Natural killer cell (primary cell): ENCODE results near the gene PCK1. TPM values are rescaled to one million over a fixed set of nuclear protein-coding genes. Genes with fewer than 3 reads are reported as not detected.

Experiments
- ATAC-seq, 3 donors: fragments of 150-1000 bp in 2 of 3; fragments of 200-7000 bp in 1 of 3; cut with Tn5 transposase; 1 replicate in 1 of 3; 2 replicates in 2 of 3; pipeline ENCODE4 v1.10.0; 2021; ENCODE audit warnings: mild to moderate bottlenecking in 2 of 3, moderate library complexity in 2 of 3
- DNase-seq, 2 donors: peaks; one replicate each; pipeline versions ENCODE4 v3.0.0 to v3.0.0-alpha.2; 2013 to 2021; ENCODE audit warnings: mixed read lengths in 1 of 2
- H3K27ac ChIP-seq: one replicate; pipeline ENCODE4 v1.5.1; 2013; ENCODE audit warnings: mild to moderate bottlenecking, low read length
- H3K27me3 ChIP-seq: one replicate; pipeline ENCODE4 v1.6.1; 2013; ENCODE audit warnings: low read length; ENCODE audit not compliant: control insufficient read depth, insufficient read depth
- H3K36me3 ChIP-seq: one replicate; pipeline ENCODE4 v1.6.1; 2013; ENCODE audit warnings: low read length; ENCODE audit not compliant: control insufficient read depth, insufficient read depth
- H3K4me1 ChIP-seq: one replicate; pipeline ENCODE4 v1.6.1; 2013; ENCODE audit warnings: low read length; ENCODE audit not compliant: control insufficient read depth, insufficient read depth
- H3K4me3 ChIP-seq: one replicate; pipeline ENCODE4 v1.5.1; 2013; ENCODE audit warnings: low read length
- H3K9me3 ChIP-seq: one replicate; pipeline ENCODE4 v1.6.1; 2013; ENCODE audit warnings: low read length; ENCODE audit not compliant: control insufficient read depth, insufficient read depth
- H3K27ac Mint-ChIP-seq, 2 donors: one replicate each; pipeline ENCODE4 v1.8.0; 2022; ENCODE audit warnings: mild to moderate bottlenecking in 2 of 2, mixed read lengths in 2 of 2, moderate library complexity in 1 of 2
- H3K27me3 Mint-ChIP-seq, 2 donors: one replicate each; pipeline ENCODE4 v1.8.0; 2022; ENCODE audit warnings: low read depth in 2 of 2, mixed read lengths in 2 of 2
- H3K36me3 Mint-ChIP-seq: one replicate; pipeline ENCODE4 v1.8.0; 2022; ENCODE audit warnings: mixed read lengths
- H3K4me1 Mint-ChIP-seq, 2 donors: one replicate each; pipeline ENCODE4 v1.8.0; 2022; ENCODE audit warnings: mixed read lengths in 2 of 2
- H3K4me3 Mint-ChIP-seq: one replicate; pipeline ENCODE4 v1.8.0; 2022; ENCODE audit warnings: mild to moderate bottlenecking, moderate library complexity, mixed read lengths
- H3K9me3 Mint-ChIP-seq, 2 donors: one replicate each; pipeline ENCODE4 v1.8.0; 2022; ENCODE audit warnings: mixed read lengths in 2 of 2
- CTCF ChIP-seq: fragments of 200-600 bp; IDR thresholded peaks from one replicate; pipeline ENCODE4 v1.8.0; 2022; ENCODE audit warnings: antibody characterized with exemption
- WGBS: methylation state at CpG from one replicate; pipeline ENCODE4 v1.1.7; 2013; ENCODE audit warnings: missing lambda C conversion rate; ENCODE audit not compliant: insufficient coverage; 5-methylcytosine and 5-hydroxymethylcytosine counted together
- intact Hi-C: fragments of 100-400 bp; cut with micrococcal nuclease; formaldehyde crosslinking; loops from one replicate; pipeline ENCODE4 v1.14.2; 2022
- total RNA-seq, 4 donors: library from RNA; stranded (reverse); fragments of 120-200 nt in 1 of 4; gene quantifications; one replicate each; pipeline versions ENCODE4 v1.2.3 to v1.2.4, GENCODE V29; 2013 to 2022

PCK1 gene
- total RNA-seq, 3 donors from 2014 or later (not counting 1 experiment from before 2014, with no cell fraction given), result not detected

- Mint-ChIP-seq H3K27ac (peak overlapping the region; percentile 56 to 69), H3K9me3 (no peaks in the 10 kb centered on the region), H3K27me3 (no peaks in the 10 kb centered on the region), H3K4me1 (peaks cover 46 to 51% of the 10 kb centered on the region in 2 donors), H3K4me3 (no peak overlapping the region), H3K36me3 (peaks cover 10% of the 10 kb centered on the region)
- intact Hi-C loops, result loop anchor here (10.0 kb wide), 1 partner anchor 1052 kb away; the partner anchor contains the start of gene STX16
- peaks cover 11% of the 10 kb centered on the region for H3K36me3 ChIP-seq
- no peak for TF ChIP-seq CTCF
- peaks cover 35% of the 10 kb centered on the region for H3K4me1 ChIP-seq
- H3K27me3 ChIP-seq, result no peaks in the 10 kb centered on the region
- no peak for DNase-seq
- H3K4me3 ChIP-seq, result no peak overlapping the region
- 92% methylated on average over 10 of the region's 10 CpGs for WGBS
- no peaks in the 10 kb centered on the region for H3K9me3 ChIP-seq
- ATAC-seq, result no peak
- H3K27ac ChIP-seq, result no peak overlapping the region
Observed at GRCh38 chr20:57603120-57603519, 42.2 kb downstream of the PCK1 start.

DNA sequence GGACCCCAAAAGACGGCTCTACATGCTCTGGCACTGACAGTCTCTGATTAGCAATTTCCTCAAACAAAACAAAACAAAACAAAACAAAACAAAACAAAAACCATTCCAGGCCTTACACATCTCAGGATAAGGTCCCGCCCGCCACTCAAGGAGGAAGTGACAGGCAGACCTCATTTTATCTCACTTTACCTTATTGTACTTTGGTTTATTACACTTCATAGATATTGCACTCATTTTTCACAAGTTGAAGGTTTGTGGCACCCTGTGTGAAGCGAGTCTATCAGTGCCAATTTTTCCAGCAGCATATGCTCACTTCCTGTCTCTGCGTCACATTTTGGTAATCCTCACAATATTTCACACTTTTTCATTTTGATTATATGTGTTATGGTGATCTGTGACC lies 44.1 kb downstream of the PCK1 start:
- Histone ChIP-seq H3K4me1 (peaks cover 35% of the 10 kb centered on the region), H3K36me3 (peaks cover 28% of the 10 kb centered on the region), H3K9me3 (no peaks in the 10 kb centered on the region), H3K4me3 (no peak overlapping the region), H3K27me3 (no peaks in the 10 kb centered on the region), H3K27ac (peak overlapping the region; percentile 80)
- peak overlapping the region; percentile 87 to 97 for H3K27ac Mint-ChIP-seq
- no peaks in the 10 kb centered on the region for H3K9me3 Mint-ChIP-seq
- DNase-seq (peak; percentile 58 to 80), ATAC-seq (peak; percentile 84 to 93 (median 91))
- peaks cover 16% of the 10 kb centered on the region for H3K36me3 Mint-ChIP-seq
- intact Hi-C loops, result loop anchor here (1.0 to 10.0 kb wide), 6 partner anchors 15 to 1050 kb away; partner anchors contain the start of genes STX16 and ZBP1
- TF ChIP-seq CTCF, result no peak
- H3K4me1 Mint-ChIP-seq, result peaks cover 46 to 57% of the 10 kb centered on the region in 2 donors
- H3K4me3 Mint-ChIP-seq, result peak overlapping the region; percentile 86
- H3K27me3 Mint-ChIP-seq, result no peaks in the 10 kb centered on the region
- WGBS, result 23% methylated on average over 4 of the region's 5 CpGs

DNA sequence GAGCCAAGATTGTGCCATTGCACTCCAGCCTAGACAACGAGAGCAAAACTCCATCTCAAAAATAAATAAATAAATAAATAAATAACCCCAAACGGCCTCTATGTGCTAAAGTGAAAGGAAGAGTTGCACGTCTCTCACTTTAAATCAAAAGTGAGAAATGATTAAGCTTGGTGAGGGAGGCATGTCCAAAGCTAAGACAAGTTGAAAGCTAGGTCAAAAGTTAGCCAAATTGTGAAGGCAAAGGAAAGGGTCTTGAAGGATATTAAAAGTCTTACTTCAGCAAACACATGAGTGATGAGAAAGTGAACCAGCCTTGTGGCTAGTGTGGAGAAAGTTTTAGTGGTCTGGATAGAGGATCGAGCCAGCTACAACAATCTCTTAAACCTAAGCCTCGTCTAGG lies 45.0 kb downstream of the PCK1 start:
- ATAC-seq (peak; percentile 22 to 55 (median 32)), DNase-seq (peak in 1 of 2 donors; percentile 42)
- Histone ChIP-seq H3K9me3 (no peaks in the 10 kb centered on the region), H3K4me1 (peaks cover 35% of the 10 kb centered on the region), H3K36me3 (peaks cover 36% of the 10 kb centered on the region), H3K4me3 (no peak overlapping the region), H3K27me3 (no peaks in the 10 kb centered on the region), H3K27ac (peak overlapping the region; percentile 77)
- intact Hi-C loops, result loop anchor here (1.0 to 10.0 kb wide), 6 partner anchors 14 to 1049 kb away; partner anchors contain the start of genes STX16 and ZBP1
- TF ChIP-seq CTCF, result no peak
- Mint-ChIP-seq H3K36me3 (peaks cover 17% of the 10 kb centered on the region), H3K27me3 (no peaks in the 10 kb centered on the region), H3K9me3 (no peaks in the 10 kb centered on the region), H3K4me3 (peak overlapping the region; percentile 38), H3K27ac (peak overlapping the region; percentile 87 to 97), H3K4me1 (peaks cover 45 to 59% of the 10 kb centered on the region in 2 donors)
- WGBS, result 33% methylated on average over 1 of the region's 5 CpGs

DNA sequence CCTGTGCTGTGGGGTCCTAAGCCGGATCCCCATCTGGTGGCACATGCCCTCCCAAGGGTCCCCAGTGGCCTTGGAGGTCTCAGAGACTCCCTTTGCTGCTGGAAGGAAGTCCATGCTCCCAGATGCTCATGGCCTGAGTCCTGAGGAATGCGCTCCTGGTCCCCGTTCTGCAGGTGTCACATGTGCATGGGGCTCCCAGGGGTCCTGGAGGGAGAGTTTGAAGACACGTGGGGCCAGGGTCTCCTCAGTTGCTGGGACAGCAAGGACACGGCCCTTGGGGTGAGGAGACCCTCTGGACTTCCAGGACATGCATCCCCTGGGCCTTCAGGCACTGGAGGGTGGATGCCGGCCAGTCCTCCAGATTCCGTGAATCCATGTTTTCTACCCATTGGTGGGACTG lies 47.6 kb downstream of the PCK1 start:
- Mint-ChIP-seq H3K9me3 (no peaks in the 10 kb centered on the region), H3K27ac (peak overlapping the region in 1 of 2 donors; percentile 62), H3K4me3 (no peak overlapping the region), H3K36me3 (peaks cover 17% of the 10 kb centered on the region), H3K27me3 (no peaks in the 10 kb centered on the region), H3K4me1 (peaks cover 35 to 46% of the 10 kb centered on the region in 2 donors)
- Histone ChIP-seq H3K4me3 (no peak overlapping the region), H3K4me1 (peaks cover 28% of the 10 kb centered on the region), H3K27me3 (no peaks in the 10 kb centered on the region), H3K27ac (no peak overlapping the region), H3K9me3 (no peaks in the 10 kb centered on the region), H3K36me3 (peaks cover 62% of the 10 kb centered on the region)
- intact Hi-C loops, result loop anchor here (10.0 kb wide), 1 partner anchor 1046 kb away; the partner anchor contains the start of gene STX16
- ATAC-seq, result no peak
- TF ChIP-seq CTCF, result no peak
- WGBS, result 86% methylated on average over 7 of the region's 7 CpGs
- DNase-seq, result no peak
